Ovary (tissue), 3 donors: ENCODE results near the gene USP48.

Source experiments
- CTCF ChIP-seq, 3 donors: fragments of 450-650 bp in 2 of 3; fragments of 200-600 bp in 1 of 3; IDR thresholded peaks; one replicate each; pipeline versions ENCODE4 v1.5.1 to v1.8.0; 2016 to 2022; ENCODE audit warnings: antibody characterized with exemption in 3 of 3, mild to moderate bottlenecking in 1 of 3
- EP300 ChIP-seq: sonication (generic); formaldehyde crosslinking; IDR thresholded peaks from one replicate; pipeline ENCODE4 v1.6.1; 2017; ENCODE audit warnings: antibody characterized with exemption
- donor health status: DM: no; HTN: no; CAD: no.

GRCh38 chr1:21827141-21827679, 44.3 kb upstream of the USP48 start:
- TF ChIP-seq CTCF (IDR thresholded peaks at IDR 0.05) (no peak), EP300 (no peak)
